ENCODE measurements around the gene BSG.

DNA sequence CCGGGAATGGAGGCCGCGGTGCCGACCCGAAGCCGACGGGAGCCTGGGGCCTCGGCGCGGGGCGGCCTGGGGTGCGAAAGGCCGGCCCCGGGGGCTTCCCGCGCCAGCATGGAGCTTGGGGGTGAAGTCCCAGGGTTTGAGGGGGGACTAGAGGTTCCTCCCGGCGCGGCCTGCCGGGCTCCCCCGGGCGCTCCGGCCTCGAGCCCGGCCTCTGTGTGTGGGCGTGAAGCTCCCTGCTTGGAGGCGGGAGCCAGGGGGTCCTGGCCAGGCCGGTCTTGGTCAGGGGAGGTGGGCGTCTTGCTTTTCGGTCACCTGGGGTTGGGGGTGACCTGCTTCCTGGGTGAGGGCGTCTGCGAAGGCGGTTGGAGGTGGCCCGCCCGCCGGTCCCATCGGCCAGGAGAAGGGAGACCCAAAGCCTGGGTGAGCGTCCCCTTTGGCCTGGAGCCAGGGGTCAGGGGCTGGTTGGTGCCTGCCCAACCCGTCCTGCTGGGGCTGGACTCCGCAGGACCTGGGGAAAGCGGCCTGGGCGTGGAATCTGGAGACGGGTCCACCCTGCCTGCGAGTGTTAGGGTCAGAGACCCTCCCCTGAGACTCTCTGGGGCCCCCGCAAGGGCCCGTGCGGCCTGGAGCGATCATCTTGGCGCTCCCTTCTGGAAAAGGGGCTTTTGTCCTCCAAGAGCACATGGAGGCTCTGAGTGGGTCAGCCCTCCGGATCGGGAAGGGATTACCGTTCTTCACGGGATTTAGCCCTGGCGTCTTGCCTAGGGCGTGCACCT is 535 bp downstream of the BSG start:
- TF ChIP-seq, protein P1, sequence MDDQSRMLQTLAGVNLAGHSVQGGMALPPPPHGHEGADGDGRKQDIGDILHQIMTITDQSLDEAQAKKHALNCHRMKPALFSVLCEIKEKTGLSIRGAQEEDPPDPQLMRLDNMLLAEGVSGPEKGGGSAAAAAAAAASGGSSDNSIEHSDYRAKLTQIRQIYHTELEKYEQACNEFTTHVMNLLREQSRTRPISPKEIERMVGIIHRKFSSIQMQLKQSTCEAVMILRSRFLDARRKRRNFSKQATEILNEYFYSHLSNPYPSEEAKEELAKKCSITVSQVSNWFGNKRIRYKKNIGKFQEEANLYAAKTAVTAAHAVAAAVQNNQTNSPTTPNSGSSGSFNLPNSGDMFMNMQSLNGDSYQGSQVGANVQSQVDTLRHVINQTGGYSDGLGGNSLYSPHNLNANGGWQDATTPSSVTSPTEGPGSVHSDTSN (IDR thresholded peaks at IDR 0.05) = no peak
- TF ChIP-seq, protein P2, sequence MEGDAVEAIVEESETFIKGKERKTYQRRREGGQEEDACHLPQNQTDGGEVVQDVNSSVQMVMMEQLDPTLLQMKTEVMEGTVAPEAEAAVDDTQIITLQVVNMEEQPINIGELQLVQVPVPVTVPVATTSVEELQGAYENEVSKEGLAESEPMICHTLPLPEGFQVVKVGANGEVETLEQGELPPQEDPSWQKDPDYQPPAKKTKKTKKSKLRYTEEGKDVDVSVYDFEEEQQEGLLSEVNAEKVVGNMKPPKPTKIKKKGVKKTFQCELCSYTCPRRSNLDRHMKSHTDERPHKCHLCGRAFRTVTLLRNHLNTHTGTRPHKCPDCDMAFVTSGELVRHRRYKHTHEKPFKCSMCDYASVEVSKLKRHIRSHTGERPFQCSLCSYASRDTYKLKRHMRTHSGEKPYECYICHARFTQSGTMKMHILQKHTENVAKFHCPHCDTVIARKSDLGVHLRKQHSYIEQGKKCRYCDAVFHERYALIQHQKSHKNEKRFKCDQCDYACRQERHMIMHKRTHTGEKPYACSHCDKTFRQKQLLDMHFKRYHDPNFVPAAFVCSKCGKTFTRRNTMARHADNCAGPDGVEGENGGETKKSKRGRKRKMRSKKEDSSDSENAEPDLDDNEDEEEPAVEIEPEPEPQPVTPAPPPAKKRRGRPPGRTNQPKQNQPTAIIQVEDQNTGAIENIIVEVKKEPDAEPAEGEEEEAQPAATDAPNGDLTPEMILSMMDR (IDR thresholded peaks at IDR 0.05) = no peak
- TF ChIP-seq EHF (CRISPR knock-in tag; IDR thresholded peaks at IDR 0.05) (no peak), RARB (CRISPR knock-in tag; IDR thresholded peaks at IDR 0.05) (no peak), KDM5A (IDR thresholded peaks at IDR 0.05) (no peak), RAD21 (conservative IDR thresholded peaks at IDR 0.05 in 1 of 2, IDR thresholded peaks at IDR 0.05 in 1 of 2) (no peak), ESRRA (IDR thresholded peaks at IDR 0.05; ENCODE audit: borderline replicate concordance, low read length) (no peak), MAFK (IDR thresholded peaks at IDR 0.05; ENCODE audit: partially characterized antibody) (no peak)
- TF ChIP-seq, protein P3, sequence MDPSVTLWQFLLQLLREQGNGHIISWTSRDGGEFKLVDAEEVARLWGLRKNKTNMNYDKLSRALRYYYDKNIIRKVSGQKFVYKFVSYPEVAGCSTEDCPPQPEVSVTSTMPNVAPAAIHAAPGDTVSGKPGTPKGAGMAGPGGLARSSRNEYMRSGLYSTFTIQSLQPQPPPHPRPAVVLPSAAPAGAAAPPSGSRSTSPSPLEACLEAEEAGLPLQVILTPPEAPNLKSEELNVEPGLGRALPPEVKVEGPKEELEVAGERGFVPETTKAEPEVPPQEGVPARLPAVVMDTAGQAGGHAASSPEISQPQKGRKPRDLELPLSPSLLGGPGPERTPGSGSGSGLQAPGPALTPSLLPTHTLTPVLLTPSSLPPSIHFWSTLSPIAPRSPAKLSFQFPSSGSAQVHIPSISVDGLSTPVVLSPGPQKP (IDR thresholded peaks at IDR 0.05; ENCODE audit: low read depth, low read length) = no peak
- TF ChIP-seq, protein P4, sequence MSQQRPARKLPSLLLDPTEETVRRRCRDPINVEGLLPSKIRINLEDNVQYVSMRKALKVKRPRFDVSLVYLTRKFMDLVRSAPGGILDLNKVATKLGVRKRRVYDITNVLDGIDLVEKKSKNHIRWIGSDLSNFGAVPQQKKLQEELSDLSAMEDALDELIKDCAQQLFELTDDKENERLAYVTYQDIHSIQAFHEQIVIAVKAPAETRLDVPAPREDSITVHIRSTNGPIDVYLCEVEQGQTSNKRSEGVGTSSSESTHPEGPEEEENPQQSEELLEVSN (IDR thresholded peaks at IDR 0.05; ENCODE audit: borderline replicate concordance, low read depth) = no peak

Measured in A549 (cell line).